Pulmonary artery endothelial cell (primary cell): ENCODE measurements around the gene ARMC12. TPM values are rescaled to one million over a fixed set of nuclear protein-coding genes. Genes with fewer than 3 reads are reported as not detected.

Experiments used
- total RNA-seq: library from RNA; depleted of rRNA; stranded (reverse); fragments of >200 nt; gene quantifications from 2 replicates; pipeline ENCODE4 v1.2.3, GENCODE V29; 2014

Gene ARMC12
- total RNA-seq, 1 donor from 2014 or later = 0.40 TPM

Other genes with a start within 250 kb of the ARMC12 start
- 0.21 and 0.33 TPM in 2 replicates for gene TEAD3, start 240.0 kb upstream of the ARMC12 start, total RNA-seq
- gene TULP1, start 224.1 kb upstream of the ARMC12 start, total RNA-seq = not detected in 2 replicates
- gene FKBP5, start 48.1 kb upstream of the ARMC12 start, total RNA-seq = 67.2 and 89.1 TPM in 2 replicates
- not detected in 2 replicates for gene CLPSL2, start 39.6 kb downstream of the ARMC12 start, total RNA-seq
- not detected in 2 replicates for gene CLPSL1, start 44.0 kb downstream of the ARMC12 start, total RNA-seq
- gene CLPS, start 60.3 kb downstream of the ARMC12 start, total RNA-seq = not detected in 2 replicates
- gene LHFPL5, start 68.3 kb downstream of the ARMC12 start, total RNA-seq = not detected in 2 replicates
- gene SRPK1, start 184.1 kb downstream of the ARMC12 start, total RNA-seq = 76.4 and 88.2 TPM in 2 replicates